ENCODE measurements around the gene TMPRSS7. TPM values are rescaled to one million over a fixed set of nuclear protein-coding genes. Genes with fewer than 3 reads are reported as not detected.

TMPRSS7 gene
- polyA plus RNA-seq, 1 experiment, result not detected

DNA sequence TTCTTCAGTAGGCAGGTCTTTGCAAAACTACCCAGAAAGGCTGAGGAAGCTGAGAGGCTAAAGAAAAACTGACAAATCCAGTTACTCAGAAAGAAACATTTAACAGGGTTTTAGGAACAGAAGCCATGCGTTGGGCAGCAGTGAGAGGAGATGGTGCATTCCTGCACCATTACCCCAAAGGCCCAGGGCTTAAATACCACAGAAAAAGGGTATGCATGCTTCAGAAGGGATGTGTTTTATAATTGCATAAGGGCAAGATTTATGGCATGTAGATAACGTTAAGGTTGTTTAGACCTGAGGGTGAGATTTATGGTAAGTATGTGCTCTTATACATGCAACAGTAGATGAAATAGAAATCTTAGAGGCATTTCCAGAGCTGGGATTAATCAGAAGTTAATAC, 61.6 kb downstream of the TMPRSS7 start:
- H3K4me3 ChIP-seq (ENCODE audit: low read depth, low read length), result no peak overlapping the region
- POLR2A ChIA-PET, result no interaction called here
- CTCF ChIA-PET, result no interaction called here
- TF ChIP-seq, protein P1, sequence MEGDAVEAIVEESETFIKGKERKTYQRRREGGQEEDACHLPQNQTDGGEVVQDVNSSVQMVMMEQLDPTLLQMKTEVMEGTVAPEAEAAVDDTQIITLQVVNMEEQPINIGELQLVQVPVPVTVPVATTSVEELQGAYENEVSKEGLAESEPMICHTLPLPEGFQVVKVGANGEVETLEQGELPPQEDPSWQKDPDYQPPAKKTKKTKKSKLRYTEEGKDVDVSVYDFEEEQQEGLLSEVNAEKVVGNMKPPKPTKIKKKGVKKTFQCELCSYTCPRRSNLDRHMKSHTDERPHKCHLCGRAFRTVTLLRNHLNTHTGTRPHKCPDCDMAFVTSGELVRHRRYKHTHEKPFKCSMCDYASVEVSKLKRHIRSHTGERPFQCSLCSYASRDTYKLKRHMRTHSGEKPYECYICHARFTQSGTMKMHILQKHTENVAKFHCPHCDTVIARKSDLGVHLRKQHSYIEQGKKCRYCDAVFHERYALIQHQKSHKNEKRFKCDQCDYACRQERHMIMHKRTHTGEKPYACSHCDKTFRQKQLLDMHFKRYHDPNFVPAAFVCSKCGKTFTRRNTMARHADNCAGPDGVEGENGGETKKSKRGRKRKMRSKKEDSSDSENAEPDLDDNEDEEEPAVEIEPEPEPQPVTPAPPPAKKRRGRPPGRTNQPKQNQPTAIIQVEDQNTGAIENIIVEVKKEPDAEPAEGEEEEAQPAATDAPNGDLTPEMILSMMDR (IDR thresholded peaks at IDR 0.05; ENCODE audit: insufficient read depth, low read depth, low read length), result no peak
- no peak for DNase-seq (ENCODE audit: low read depth)
- H3K27me3 ChIP-seq (ENCODE audit: control insufficient read depth, insufficient read depth, low read length), result no peaks in the 10 kb centered on the region
- H3K36me3 ChIP-seq (ENCODE audit: control insufficient read depth, insufficient read depth, low read length), result no peaks in the 10 kb centered on the region

DNA sequence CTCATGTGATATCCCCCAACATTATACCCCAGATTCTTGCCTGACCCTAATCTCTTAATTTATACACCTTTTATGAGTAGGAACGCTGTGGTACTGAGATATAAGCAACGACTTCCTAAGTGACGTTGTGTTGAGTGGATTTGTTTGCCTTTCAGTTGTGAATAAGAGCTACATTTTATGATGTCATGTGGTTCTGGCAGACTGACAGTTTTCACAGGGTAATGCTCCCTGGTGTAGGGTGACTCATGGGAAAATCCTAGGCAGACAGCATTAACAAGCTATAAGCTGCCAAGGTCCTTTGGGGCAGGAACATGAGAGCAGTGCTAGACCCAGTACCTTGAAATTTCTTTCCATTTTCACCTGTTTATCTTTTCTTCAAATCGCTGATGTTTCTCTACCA, 62.8 kb downstream of the TMPRSS7 start:
- CTCF ChIA-PET, result interaction anchor here (0.7 kb wide), 1 partner anchor 14 kb away, joined by 3 read pairs; no protein-coding TSS in a partner anchor
- DNase-seq (ENCODE audit: low read depth), result peak; percentile 98
- Histone ChIP-seq H3K36me3 (ENCODE audit: control insufficient read depth, insufficient read depth, low read length) (no peaks in the 10 kb centered on the region), H3K4me3 (ENCODE audit: low read depth, low read length) (no peak overlapping the region), H3K27me3 (ENCODE audit: control insufficient read depth, insufficient read depth, low read length) (no peaks in the 10 kb centered on the region)
- TF ChIP-seq, protein P1 (IDR thresholded peaks at IDR 0.05; ENCODE audit: insufficient read depth, low read depth, low read length), result no peak
- POLR2A ChIA-PET, result no interaction called here

DNA sequence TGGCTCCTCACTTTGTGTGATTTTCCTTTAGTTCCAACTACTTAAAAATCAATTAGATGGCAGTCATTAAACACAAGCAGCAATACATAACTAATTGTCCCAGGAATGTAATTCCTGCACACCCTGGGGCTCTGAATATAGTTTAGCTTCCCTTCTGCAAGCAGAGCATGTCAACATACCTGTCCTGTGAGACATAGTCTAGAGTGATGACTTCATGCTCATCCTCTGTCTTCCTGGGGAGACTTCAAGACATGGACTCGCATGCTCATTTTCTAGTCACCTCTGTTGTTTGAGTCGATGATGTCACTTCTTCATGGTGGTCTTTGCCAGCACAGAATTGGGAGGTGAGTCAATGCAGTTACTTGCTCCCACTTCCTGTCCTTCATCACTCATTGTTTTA, 67.4 kb downstream of the TMPRSS7 start:
- ChIA-PET CTCF (interaction anchor here (4.0 kb wide), 1 partner anchor 9 kb away, joined by 21 read pairs; no protein-coding TSS in a partner anchor), POLR2A (no interaction called here)
- TF ChIP-seq, protein P1 (IDR thresholded peaks at IDR 0.05; ENCODE audit: insufficient read depth, low read depth, low read length), result no peak

DNA sequence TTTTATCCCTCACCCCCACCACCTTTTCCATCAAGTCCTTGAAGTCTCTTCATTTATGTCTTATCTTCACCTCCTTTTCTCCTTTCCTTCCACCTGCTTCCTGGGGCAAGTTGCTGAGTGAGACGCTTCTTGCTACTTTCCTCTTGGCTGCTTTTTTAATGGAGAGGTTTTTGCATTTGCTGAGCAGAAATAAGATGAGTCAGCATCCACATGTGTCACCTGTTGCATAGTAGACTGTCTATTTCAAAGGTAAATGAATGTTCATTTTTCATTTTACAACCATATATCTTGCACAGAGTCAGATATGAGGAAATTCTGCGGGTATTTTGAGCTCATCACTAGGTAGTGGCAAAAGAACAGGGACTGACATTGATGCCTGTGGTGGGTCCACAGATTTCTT, 70.2 kb downstream of the TMPRSS7 start:
- H3K4me3 ChIP-seq (ENCODE audit: low read depth, low read length), result no peak overlapping the region
- ChIA-PET POLR2A (no interaction called here), CTCF (interaction anchor here (1.2 kb wide), 1 partner anchor 17 kb away, joined by 3 read pairs; no protein-coding TSS in a partner anchor)
- H3K27me3 ChIP-seq (ENCODE audit: control insufficient read depth, insufficient read depth, low read length), result no peaks in the 10 kb centered on the region
- DNase-seq (ENCODE audit: low read depth), result no peak
- TF ChIP-seq, protein P1 (IDR thresholded peaks at IDR 0.05; ENCODE audit: insufficient read depth, low read depth, low read length), result no peak
- H3K36me3 ChIP-seq (ENCODE audit: control insufficient read depth, insufficient read depth, low read length), result 0 out of 2 replicates have a peak, but pooled peaks cover 1% of the 10 kb centered on the region

More for the DNA sequence above, 67.4 kb downstream of the TMPRSS7 start:
- H3K4me3 ChIP-seq (ENCODE audit: low read depth, low read length), result no peak overlapping the region
- H3K36me3 ChIP-seq (ENCODE audit: control insufficient read depth, insufficient read depth, low read length), result 0 out of 2 replicates have a peak, but pooled peaks cover 1% of the 10 kb centered on the region
- peak; percentile 66 for DNase-seq (ENCODE audit: low read depth)
- no peaks in the 10 kb centered on the region for H3K27me3 ChIP-seq (ENCODE audit: control insufficient read depth, insufficient read depth, low read length)

DNA sequence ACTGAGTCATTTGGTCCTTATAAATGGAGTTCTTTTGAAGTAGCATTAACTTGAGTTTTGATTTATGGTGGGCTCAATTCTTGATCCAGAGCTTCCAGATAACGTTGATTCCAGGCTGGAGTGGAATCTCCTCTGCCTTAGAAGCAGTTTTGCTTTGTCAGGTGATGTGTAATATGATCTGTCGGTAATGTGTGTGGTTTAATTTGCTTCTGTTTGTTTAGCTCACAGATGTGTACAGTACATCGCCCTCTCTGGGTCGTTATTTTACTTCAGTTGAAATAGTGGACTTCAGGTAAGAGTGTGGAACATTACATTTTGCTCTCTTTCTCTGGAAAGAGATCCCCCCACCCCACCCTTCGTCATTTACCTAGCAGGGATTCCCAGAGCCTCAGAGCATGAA, 74.8 kb downstream of the TMPRSS7 start:
- TF ChIP-seq, protein P1 (IDR thresholded peaks at IDR 0.05; ENCODE audit: insufficient read depth, low read depth, low read length), result no peak
- DNase-seq (ENCODE audit: low read depth), result no peak
- 0 out of 2 replicates have a peak, but pooled peaks cover 1% of the 10 kb centered on the region for H3K36me3 ChIP-seq (ENCODE audit: control insufficient read depth, insufficient read depth, low read length)
- H3K27me3 ChIP-seq (ENCODE audit: control insufficient read depth, insufficient read depth, low read length), result no peaks in the 10 kb centered on the region
- POLR2A ChIA-PET, result no interaction called here
- no peak overlapping the region for H3K4me3 ChIP-seq (ENCODE audit: low read depth, low read length)
- CTCF ChIA-PET, result interaction anchor here (0.8 kb wide), 1 partner anchor 16 kb away, joined by 3 read pairs; no protein-coding TSS in a partner anchor
